ENCODE measurements around the gene C1orf210.

The C1orf210 gene

GRCh38 chr1:43329995-43330751 is 44.8 kb upstream of the C1orf210 start:
- no peak overlapping the region for H3K4me3 ChIP-seq (ENCODE audit: low read length, poor library complexity, severe bottlenecking)
- peak overlapping the region; percentile 75 for H2AFZ ChIP-seq (ENCODE audit: low read length)
- no peaks in the 10 kb centered on the region for H3K27me3 ChIP-seq (ENCODE audit: insufficient read depth, low read length, poor library complexity, severe bottlenecking)
- H3K4me1 ChIP-seq (ENCODE audit: insufficient read depth, low read length, poor library complexity, severe bottlenecking), result peaks cover 12% of the 10 kb centered on the region
- no peaks in the 10 kb centered on the region for H4K20me1 ChIP-seq (ENCODE audit: insufficient read depth, low read length, poor library complexity, severe bottlenecking)
- H3K9me3 ChIP-seq (ENCODE audit: insufficient read depth, low read depth, low read length), result peaks cover 4% of the 10 kb centered on the region; the same call in 1 of the 2 replicates
- no peak for TF ChIP-seq CTCF (conservative IDR thresholded peaks at IDR 0.05; ENCODE audit: low read length)
- no peak for TF ChIP-seq EZH2phosphoT487 (IDR thresholded peaks at IDR 0.05; ENCODE audit: borderline replicate concordance)
- no peaks in the 10 kb centered on the region for H3F3A ChIP-seq (ENCODE audit: low read depth)
- H3K79me2 ChIP-seq (ENCODE audit: insufficient read depth, low read length), result no peaks in the 10 kb centered on the region
- H3K9ac ChIP-seq (ENCODE audit: low read depth, low read length, poor library complexity, severe bottlenecking), result no peak overlapping the region
- H3K9me2 ChIP-seq (replicated peaks; ENCODE audit: low read depth, low read length), result no peaks in the 10 kb centered on the region
- no peaks in the 10 kb centered on the region for H3K36me3 ChIP-seq (ENCODE audit: insufficient read depth, low read length)
- peak overlapping the region; percentile 60 for H3K4me2 ChIP-seq (ENCODE audit: low read depth, low read length, poor library complexity, severe bottlenecking)

GRCh38 chr1:43327549-43328292 is 42.3 kb upstream of the C1orf210 start:
- Histone ChIP-seq H3K9me3 (ENCODE audit: insufficient read depth, low read depth, low read length) (peaks cover 4% of the 10 kb centered on the region; the same call in 1 of the 2 replicates), H3K36me3 (ENCODE audit: insufficient read depth, low read length) (no peaks in the 10 kb centered on the region), H4K20me1 (ENCODE audit: insufficient read depth, low read length, poor library complexity, severe bottlenecking) (no peaks in the 10 kb centered on the region), H3K4me2 (ENCODE audit: low read depth, low read length, poor library complexity, severe bottlenecking) (no peak overlapping the region), H3K9me2 (replicated peaks; ENCODE audit: low read depth, low read length) (no peaks in the 10 kb centered on the region), H3F3A (ENCODE audit: low read depth) (no peaks in the 10 kb centered on the region), H2AFZ (ENCODE audit: low read length) (no peak overlapping the region), H3K79me2 (ENCODE audit: insufficient read depth, low read length) (no peaks in the 10 kb centered on the region), H3K9ac (ENCODE audit: low read depth, low read length, poor library complexity, severe bottlenecking) (no peak overlapping the region), H3K4me3 (ENCODE audit: low read length, poor library complexity, severe bottlenecking) (no peak overlapping the region), H3K4me1 (ENCODE audit: insufficient read depth, low read length, poor library complexity, severe bottlenecking) (peaks cover 14% of the 10 kb centered on the region), H3K27me3 (ENCODE audit: insufficient read depth, low read length, poor library complexity, severe bottlenecking) (no peaks in the 10 kb centered on the region)
- TF ChIP-seq CTCF (conservative IDR thresholded peaks at IDR 0.05; ENCODE audit: low read length), result no peak
- TF ChIP-seq EZH2phosphoT487 (IDR thresholded peaks at IDR 0.05; ENCODE audit: borderline replicate concordance), result no peak

GRCh38 chr1:43325381-43325780 is 40.0 kb upstream of the C1orf210 start:
- Histone ChIP-seq H3K4me3 (ENCODE audit: low read length, poor library complexity, severe bottlenecking) (no peak overlapping the region), H4K20me1 (ENCODE audit: insufficient read depth, low read length, poor library complexity, severe bottlenecking) (no peaks in the 10 kb centered on the region), H3K9me2 (replicated peaks; ENCODE audit: low read depth, low read length) (no peaks in the 10 kb centered on the region), H3K36me3 (ENCODE audit: insufficient read depth, low read length) (no peaks in the 10 kb centered on the region), H3K4me2 (ENCODE audit: low read depth, low read length, poor library complexity, severe bottlenecking) (no peak overlapping the region), H3F3A (ENCODE audit: low read depth) (no peaks in the 10 kb centered on the region), H3K4me1 (ENCODE audit: insufficient read depth, low read length, poor library complexity, severe bottlenecking) (peaks cover 9% of the 10 kb centered on the region), H3K9ac (ENCODE audit: low read depth, low read length, poor library complexity, severe bottlenecking) (no peak overlapping the region), H3K9me3 (ENCODE audit: insufficient read depth, low read depth, low read length) (peaks cover 4% of the 10 kb centered on the region; the same call in 1 of the 2 replicates), H2AFZ (ENCODE audit: low read length) (no peak overlapping the region), H3K79me2 (ENCODE audit: insufficient read depth, low read length) (no peaks in the 10 kb centered on the region), H3K27me3 (ENCODE audit: insufficient read depth, low read length, poor library complexity, severe bottlenecking) (no peaks in the 10 kb centered on the region)
- no peak for TF ChIP-seq EZH2phosphoT487 (IDR thresholded peaks at IDR 0.05; ENCODE audit: borderline replicate concordance)
- TF ChIP-seq CTCF (conservative IDR thresholded peaks at IDR 0.05; ENCODE audit: low read length), result no peak

Measured in Loucy (cell line).